Central memory CD8-positive, alpha-beta T cell (primary cell): ENCODE measurements around the gene ZNF48.

Experiments
- ATAC-seq: fragments of 150-1000 bp; cut with Tn5 transposase; replicated peaks from 2 replicates; pipeline ENCODE4 v1.10.0; 2022; ENCODE audit warnings: mild to moderate bottlenecking, moderate FRiP score, moderate number of reproducible peaks; ENCODE audit not compliant: poor library complexity, severe bottlenecking; ENCODE audit errors: extremely low read depth
- DNase-seq, 2 donors: peaks; one replicate each; pipeline ENCODE4 v3.0.0; 2021; ENCODE audit warnings: low spot score in 2 of 2
- H3K27ac Mint-ChIP-seq: one replicate; pipeline ENCODE4 v1.8.0; 2022; ENCODE audit warnings: low read depth, mild to moderate bottlenecking, moderate library complexity, mixed read lengths
- H3K27me3 Mint-ChIP-seq: one replicate; pipeline ENCODE4 v1.8.0; 2022; ENCODE audit warnings: mixed read lengths
- H3K36me3 Mint-ChIP-seq: one replicate; pipeline ENCODE4 v1.8.0; 2022; ENCODE audit warnings: mild to moderate bottlenecking, moderate library complexity, mixed read lengths; ENCODE audit not compliant: insufficient read depth
- H3K4me1 Mint-ChIP-seq: one replicate; pipeline ENCODE4 v1.8.0; 2022; ENCODE audit warnings: mixed read lengths
- H3K4me3 Mint-ChIP-seq: one replicate; pipeline ENCODE4 v1.8.0; 2022; ENCODE audit warnings: mild to moderate bottlenecking, moderate library complexity, mixed read lengths
- H3K9me3 Mint-ChIP-seq: one replicate; pipeline ENCODE4 v1.8.0; 2022; ENCODE audit warnings: mixed read lengths

Gene ZNF48

DNA sequence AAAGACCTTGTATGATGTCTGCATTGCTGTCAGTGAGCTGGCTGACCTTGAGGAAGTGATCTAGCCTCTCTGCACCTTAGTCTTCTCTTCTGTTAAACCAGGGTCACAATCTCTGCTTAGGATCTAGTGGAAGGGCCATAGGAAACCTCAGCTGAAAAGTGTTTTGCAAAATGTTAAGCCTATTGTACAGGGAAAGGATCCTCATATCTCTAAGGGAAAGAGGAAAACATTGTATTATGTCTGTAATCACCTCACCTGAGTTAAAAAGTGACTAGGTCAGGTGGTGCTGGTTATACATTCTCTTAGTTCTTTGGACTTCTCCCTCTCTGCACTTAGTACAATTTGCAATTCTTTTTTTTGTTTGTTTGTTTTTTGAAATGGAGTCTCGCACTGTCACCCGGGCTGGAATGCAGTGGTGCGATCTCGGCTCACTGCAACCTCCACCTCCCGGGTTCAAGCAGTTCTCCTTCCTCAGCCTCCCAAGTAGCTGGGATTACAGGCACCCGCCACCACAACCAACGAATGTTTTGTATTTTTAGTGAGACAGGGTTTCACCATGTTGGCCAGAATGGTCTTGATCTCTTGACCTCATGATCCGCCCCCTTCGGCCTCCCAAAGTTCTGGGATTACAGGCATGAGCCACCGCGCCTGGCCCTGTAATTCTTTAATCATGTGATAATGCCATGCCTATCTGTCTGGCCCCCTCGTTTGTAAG is 52.4 kb downstream of the ZNF48 start:
- Mint-ChIP-seq H3K36me3 (peaks cover 19% of the 10 kb centered on the region), H3K27ac (no peak overlapping the region), H3K4me3 (no peak overlapping the region), H3K27me3 (no peaks in the 10 kb centered on the region), H3K9me3 (no peaks in the 10 kb centered on the region), H3K4me1 (peaks cover 48% of the 10 kb centered on the region)
- ATAC-seq (no peak), DNase-seq (no peak)

DNA sequence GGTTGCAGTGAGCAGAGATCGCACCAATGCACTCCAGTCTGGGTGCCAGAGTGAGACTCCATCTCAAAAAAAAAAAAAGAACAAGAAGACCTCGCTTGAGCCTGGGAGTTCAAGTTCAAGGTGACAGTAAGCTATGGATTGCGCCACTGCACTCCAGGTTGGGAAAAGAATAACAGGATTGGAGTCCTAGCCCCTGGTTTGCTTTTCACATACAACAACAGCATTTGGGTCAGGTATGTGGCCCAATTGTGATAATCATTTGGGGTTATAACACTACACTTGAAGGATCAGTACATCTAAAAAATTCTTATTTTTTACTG is 53.9 kb downstream of the ZNF48 start:
- no peak for ATAC-seq
- Mint-ChIP-seq H3K27ac (no peak overlapping the region), H3K9me3 (no peaks in the 10 kb centered on the region), H3K36me3 (peaks cover 15% of the 10 kb centered on the region), H3K4me3 (no peak overlapping the region), H3K4me1 (peaks cover 42% of the 10 kb centered on the region), H3K27me3 (no peaks in the 10 kb centered on the region)
- DNase-seq, result no peak
